GM12872 (cell line): Measurements from ENCODE around the gene RBP3.

Experiments
- TF ChIP-seq, protein P1 (sequence below): IDR thresholded peaks from 3 replicates; pipeline ENCODE4 v1.5.1; 2011; ENCODE audit warnings: low read depth, mild to moderate bottlenecking, low read length, moderate library complexity; ENCODE audit not compliant: insufficient read depth

The RBP3 gene

DNA sequence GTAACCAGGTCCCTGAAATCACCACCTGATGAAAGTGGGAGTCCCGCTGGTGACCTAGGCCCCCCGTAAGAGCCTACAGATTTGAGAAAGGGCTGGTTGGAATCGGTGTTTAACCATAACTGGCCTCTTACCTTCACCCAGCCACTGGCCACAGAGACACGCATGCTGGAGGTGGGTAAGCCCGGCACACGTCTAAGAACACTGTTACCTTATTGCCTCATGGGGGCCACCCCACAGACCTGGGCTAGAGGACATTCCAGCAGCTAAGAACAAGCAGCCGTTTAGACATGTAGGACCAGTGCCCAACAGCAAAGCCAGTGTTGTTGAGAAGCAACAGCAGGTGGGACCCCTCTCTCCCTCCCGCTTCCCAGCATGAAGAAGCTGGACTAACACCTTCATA, 28.4 kb upstream of the RBP3 start:
- TF ChIP-seq, protein P1, sequence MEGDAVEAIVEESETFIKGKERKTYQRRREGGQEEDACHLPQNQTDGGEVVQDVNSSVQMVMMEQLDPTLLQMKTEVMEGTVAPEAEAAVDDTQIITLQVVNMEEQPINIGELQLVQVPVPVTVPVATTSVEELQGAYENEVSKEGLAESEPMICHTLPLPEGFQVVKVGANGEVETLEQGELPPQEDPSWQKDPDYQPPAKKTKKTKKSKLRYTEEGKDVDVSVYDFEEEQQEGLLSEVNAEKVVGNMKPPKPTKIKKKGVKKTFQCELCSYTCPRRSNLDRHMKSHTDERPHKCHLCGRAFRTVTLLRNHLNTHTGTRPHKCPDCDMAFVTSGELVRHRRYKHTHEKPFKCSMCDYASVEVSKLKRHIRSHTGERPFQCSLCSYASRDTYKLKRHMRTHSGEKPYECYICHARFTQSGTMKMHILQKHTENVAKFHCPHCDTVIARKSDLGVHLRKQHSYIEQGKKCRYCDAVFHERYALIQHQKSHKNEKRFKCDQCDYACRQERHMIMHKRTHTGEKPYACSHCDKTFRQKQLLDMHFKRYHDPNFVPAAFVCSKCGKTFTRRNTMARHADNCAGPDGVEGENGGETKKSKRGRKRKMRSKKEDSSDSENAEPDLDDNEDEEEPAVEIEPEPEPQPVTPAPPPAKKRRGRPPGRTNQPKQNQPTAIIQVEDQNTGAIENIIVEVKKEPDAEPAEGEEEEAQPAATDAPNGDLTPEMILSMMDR, result no peak

DNA sequence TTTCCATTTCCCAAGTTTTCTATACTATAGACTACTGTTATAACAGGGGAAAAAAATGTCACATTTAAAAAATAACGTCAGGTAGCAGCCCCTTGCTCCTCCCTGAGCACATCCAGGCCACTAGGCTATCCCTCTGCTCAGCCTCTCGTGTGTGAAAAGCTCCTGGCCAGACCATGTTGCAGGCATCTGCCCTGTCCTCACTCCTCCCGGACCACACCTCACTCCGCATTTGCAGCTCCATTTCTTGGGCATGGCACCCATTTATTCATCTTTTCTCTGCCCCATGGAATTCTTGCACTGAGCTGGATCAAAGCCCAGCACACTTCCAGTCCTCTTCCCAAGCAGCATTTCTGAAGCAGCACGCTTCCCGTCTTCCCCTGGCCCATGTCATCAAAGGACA, 27.4 kb upstream of the RBP3 start:
- TF ChIP-seq, protein P1, result no peak

DNA sequence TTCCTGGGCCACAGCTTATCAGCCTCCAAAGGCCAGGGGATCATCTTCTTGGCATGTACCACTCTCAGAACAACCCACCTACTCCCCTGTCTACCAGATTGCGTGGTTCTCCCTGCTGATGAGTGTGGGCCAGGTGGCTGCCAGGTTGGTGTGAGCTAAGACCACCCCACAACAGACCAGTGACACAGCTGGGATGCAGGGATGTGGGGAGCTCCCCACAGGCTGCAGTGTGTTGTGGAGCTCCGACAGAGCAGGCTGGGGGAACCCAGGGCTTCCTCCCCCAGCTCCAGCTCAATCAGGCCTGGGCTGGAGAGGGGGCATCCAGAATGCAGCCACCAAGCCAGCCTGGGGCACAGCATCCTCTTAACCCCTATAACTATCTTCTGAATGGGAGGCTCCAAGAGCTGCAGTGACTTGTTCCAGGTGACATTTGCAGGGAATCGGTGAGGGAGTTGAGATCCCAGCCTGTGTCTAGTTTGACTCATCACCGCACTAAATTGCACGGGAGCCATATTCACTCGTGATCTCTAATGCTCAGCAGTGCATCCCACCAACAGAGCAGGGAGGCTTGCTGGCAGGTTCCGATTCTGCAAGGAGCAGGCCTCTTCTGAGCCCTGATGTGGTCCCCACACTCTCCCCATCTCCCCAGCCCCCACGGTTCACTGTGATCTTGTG, 26.5 kb upstream of the RBP3 start:
- TF ChIP-seq, protein P1, result no peak

DNA sequence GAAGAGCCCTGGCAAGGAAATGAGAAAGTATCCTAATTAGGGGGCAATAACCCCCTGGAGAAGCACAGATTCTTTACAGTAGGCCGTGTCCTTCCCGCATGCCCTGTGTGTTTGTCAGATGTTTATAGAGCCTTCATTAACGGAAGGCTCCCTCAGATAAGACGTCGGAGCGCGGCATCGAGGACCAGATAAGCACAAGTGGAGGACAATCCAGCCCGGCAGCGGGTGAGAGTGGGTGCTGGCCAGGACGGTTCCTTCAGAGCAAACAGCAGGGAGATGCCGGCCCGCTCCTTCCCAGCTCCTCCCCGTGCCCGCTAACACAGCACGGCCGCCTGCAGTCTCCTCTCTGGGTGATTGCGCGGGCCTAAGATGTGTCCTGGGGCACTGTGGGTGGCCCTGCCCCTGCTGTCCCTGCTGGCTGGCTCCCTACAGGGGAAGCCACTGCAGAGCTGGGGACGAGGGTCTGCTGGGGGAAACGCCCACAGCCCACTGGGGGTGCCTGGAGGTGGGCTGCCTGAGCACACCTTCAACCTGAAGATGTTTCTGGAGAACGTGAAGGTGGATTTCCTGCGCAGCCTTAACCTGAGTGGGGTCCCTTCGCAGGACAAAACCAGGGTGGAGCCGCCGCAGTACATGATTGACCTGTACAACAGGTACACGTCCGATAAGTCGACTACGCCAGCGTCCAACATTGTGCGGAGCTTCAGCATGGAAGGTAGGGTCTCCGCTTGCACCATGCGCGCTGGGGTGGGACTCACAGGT, 25.7 kb upstream of the RBP3 start, which contains the start of gene GDF2:
TSS of gene GDF2 (plus strand) at position 155 of the 762 bp plus-strand sequence. CDS start at position 370, 215 bp downstream.
- TF ChIP-seq, protein P1, result no peak

DNA sequence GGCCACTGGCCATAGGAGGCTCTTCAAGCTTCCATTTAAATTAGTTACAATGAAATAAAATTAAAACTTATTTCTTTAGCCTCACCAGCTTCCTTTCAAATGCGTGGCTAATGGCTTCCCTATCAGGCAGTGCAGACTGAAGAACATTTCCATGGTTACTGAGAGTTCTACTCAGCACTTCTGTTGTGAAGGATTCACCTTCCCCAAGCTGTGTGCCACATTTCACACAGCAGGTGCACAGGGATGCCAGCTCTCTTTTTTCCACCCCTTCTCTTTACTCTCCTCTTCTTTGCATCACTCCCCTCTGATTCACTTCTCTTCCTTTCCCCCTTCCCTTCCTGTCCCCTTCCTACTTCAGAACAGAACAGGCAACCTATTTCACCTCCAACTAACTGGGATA, 25.1 kb upstream of the RBP3 start:
- TF ChIP-seq, protein P1, result no peak

DNA sequence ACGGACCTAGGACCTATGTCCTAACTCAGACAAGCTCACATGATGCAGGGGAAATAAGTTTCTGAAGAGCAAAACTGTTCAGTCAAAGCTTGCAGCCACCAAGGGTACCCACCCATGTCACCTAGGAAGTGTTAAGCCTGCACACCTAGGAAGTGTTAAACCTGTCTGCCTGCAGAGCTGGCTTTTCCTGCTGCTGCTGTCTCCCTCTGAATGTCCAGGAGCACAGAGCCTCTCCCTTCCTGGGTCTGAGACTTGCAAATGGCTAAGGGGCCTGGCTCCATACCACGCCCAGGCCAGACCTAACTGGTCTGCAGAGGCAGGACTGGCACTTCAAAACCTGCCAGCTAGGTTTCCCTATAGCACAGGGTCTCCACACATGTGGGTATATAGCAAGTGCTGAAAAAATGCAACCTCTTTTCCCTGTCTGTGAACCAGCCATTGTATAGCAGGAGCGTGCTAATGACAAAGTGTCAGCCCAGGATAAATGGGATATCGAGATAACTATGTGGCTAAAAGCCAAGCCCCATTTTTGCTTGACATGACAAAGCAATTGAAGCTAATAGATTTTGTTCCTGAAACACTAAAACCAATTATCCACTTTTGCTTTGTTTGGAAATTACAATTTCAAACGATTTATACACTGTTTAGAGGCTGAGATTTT, 24.4 kb upstream of the RBP3 start:
- TF ChIP-seq, protein P1, result no peak
